ENCODE results near the gene CLEC3A.
A peak's percentile ranks its signal among the peaks of the same experiment; 100 is the strongest.
"Not testable (repeated sequence)": the region's sequence is repeated elsewhere in the genome, so short reads cannot be mapped to it uniquely, and the experiment has no call there.

Gene CLEC3A

DNA sequence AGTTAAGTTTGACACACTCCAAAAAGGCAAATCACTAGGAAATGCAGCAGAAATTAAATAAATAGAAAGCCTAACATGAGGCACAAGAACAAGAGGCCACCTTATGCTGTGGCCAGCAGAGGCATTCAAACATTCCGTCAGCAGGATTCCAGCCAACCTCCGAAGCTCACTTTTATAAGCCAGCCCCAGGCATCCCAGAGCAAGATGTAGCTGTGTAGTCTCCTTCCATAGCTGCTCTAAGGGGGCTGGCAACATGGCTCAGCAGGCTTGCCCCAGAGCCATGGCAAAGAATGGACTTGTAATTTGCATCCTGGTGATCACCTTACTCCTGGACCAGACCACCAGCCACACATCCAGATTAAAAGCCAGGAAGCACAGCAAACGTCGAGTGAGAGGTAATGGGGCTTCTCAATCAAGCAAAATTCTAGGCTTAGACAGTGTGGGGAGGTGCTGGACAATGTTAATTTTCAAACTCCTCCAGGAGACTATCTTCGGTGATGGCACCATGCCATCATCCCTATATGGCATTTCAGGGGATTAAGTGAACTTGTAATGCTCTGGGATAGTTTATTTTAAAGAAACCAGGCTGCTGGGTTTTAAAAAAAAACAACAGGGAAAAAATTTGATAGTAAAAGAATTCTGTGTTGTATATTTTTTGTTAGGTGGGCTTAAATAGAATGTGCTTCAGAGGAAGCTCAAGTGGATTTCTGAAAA lies at the start of gene CLEC3A:
Gene CLEC3A (plus strand): TSS at position 202 of the 714 bp plus-strand sequence. CDS start 79 bp downstream, at position 281.
- DNase-seq = no peak

DNA sequence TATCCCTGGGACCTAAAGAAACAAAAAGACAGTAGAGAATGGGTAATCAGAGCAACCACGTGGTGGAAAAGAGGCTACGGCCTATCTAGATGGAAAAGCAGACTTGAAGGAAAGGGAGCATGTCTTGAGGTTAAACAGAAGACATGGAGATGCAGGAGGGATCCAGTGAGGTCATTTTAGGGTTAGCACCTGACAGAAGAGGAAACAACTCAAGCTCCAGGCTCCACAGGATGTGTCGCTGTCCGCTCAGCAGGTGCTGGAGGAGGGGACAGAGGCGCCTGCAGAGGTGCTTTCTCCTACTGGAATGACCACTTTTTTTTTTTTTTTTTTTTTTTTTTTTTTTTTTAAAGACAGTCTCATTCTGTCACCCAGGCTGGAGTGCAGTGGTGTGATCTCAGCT lies 47.5 kb upstream of the CLEC3A start:
- DNase-seq = no peak

- no peak for DNase-seq
Observed at GRCh38 chr16:77975942-77976341, 46.4 kb upstream of the CLEC3A start.

GRCh38 chr16:77977339-77977738 lies 45.0 kb upstream of the CLEC3A start:
- no peak for DNase-seq

DNA sequence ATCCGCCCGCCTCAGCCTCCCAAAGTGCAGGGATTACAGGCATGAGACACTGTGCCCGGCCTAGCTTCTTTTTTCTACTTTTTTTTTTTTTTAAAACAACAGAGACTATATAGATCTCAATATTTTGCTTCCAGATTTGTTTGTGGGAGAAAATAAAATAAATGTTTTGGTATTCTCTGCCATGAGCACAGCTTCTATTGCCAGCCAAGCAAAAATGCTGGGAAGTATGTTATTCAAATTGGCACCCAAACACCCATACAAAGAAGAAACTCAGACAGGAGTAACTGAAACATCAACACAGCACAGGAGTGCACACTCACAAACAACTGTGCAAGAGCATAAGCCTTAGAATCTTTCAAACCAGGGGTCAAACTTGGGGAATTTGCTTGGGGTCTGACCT lies 37.2 kb upstream of the CLEC3A start:
- DNase-seq = no peak

- no peak for DNase-seq
Observed at GRCh38 chr16:77986011-77986740, 36.2 kb upstream of the CLEC3A start.

DNA sequence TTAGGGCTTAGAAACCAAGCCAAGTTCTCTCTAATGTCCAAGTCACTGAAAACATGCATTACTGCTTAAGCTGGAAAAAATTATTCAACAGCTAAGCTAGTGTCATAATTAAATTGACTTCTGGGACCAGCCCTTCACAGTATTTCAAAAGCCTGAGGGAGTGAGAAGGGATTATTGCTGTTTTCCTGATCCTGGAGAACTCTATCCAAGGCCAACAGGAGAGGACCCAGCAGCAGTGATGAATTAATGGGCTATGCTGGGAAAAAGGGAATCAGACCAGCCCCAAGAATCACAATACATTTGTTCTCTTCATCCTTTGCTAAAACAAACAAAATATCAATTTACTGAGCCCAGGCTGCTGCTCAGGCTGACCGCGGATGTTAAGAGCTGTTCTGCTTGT lies 34.5 kb upstream of the CLEC3A start:
- DNase-seq = no peak

DNA sequence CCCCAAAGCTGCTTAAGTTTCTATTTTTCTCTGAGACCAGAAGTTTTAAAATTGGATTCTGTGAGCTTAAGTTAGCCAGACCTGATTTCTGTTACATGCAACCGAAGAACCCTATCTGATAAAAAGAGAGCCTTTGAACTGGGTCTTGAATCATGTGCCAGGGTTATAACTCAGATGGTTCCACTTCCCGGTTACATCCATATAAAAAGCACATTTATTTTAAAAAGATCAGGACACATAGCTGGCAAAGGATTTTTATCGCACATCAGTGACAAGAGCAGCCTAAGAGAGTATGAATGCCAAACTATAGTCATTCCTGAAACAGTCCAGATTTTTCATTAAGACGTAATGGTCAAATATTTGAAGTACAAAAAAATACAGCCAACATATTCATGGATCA lies 32.5 kb upstream of the CLEC3A start:
- DNase-seq = no peak

DNA sequence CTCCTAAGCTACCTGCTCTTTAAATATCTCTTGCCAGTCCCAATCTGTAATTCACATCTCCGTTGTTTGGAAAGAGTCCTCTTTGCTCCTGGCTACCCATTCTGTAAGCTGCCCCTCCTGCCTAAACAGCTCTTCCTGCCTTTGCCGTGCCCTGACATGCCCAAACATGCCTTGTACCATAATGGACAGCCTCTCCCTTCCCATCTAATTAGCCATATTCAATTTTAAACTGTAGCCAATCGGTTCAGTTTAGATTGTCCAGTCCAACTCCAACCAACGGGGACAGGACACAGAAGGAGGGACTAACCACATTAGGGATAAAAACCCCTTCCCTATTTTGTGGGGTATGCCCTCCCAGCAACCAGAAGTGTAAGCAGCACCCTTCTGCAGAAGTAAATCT lies 30.6 kb upstream of the CLEC3A start:
- no peak for DNase-seq

DNA sequence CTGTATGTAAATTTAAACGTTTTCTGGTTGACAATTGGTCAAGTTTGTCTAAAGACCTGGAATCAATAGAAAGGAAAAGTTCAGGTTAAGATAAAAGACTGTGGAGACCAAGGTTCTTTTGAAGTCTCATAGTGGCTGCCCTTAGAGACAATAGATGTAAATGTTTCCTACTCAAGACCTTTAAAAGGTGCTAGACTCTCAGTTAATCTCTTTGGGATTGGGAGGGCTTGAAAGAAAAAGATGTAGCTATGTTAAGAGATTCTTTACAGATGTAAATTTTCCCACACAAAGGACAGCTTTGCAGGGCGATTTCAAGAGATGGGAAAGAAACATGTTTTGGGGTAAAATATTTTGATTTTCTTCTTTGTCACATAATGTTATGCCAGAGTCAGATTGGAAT lies 30.0 kb upstream of the CLEC3A start:
- not testable (repeated sequence) for DNase-seq

GRCh38 chr16:77993111-77993985 lies 29.0 kb upstream of the CLEC3A start:
- no peak for DNase-seq

GRCh38 chr16:77995843-77996455 lies 26.4 kb upstream of the CLEC3A start:
- no peak for DNase-seq

GRCh38 chr16:77998350-77999023 lies 23.9 kb upstream of the CLEC3A start:
- no peak for DNase-seq

DNA sequence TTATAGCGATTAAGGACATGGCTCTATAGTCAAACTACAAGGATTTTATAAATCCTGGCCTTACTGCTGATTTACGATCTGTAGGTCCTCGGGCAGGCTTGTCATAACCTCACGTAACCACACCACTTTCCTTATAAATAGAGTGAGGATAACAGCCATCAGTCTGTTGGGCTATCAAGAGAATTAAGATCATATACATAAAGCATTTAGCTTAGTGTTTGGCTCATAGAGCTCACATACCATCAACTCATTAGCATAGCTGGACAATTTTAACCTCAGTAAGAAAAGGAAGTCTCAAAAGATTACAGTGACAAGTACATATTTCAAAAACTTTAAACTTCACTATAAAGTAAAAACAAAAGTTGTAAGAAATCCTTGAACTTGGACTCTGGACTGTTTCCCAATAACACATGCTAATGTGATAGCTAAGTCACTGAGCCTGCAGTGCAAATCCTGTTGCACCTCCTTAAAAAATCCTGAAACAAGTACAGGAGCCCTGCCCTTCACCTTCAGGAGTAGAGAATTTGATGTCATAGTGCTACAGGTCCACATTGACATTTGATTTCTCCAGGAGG lies 20.8 kb upstream of the CLEC3A start:
- DNase-seq = no peak

DNA sequence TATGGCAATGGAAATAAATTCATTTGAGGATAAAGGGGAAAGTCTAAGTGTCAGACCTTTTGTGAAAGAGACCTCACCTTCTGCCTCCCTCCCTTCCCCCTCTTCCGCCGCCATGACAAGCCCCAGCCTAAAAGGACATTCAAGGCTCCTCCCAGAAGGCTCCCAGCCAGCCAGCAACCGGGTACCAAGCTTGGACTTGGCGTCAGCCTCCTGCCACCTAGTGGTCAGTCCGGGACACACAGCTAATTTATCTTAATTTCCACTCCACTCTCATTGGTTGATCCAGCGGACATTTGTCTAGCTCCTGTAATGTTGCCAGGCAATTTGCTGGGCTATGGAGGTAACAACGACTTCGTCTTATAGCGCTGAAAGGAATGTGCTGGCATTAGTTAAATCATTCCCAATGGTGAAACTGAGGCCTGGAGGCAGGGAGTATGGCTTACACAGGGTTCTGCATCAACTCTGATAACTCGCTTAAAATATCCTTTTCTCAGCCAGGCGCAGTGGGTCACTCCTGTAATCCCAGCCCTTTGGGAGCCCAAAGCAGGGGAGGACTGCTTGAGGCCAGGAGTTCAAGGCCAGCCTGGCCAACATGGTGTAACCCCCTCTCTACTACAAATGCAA lies 19.3 kb upstream of the CLEC3A start:
- DNase-seq = peak; percentile 46

- no peak for DNase-seq
Observed at GRCh38 chr16:78004517-78004916, 17.8 kb upstream of the CLEC3A start.

DNA sequence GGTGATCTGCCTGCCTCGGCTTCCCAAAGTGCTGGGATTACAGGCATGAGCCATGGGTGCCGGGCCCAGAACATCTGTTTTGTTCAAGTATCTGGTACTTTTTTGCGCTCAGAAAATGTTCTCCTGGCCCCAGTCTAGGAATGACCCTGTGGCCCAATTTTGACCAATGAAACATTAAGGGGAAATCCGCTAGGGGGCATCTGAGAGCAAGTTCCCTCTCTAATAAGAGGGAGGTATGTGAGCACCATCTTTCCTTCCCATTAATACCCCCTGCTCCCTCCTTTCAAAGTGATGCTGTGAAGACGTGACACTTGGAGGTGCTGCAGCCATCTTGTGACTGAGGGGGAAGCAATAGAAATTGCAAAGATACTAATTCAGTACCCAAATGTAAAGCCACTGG lies 16.5 kb upstream of the CLEC3A start:
- no peak for DNase-seq

GRCh38 chr16:78007121-78007520 lies 15.2 kb upstream of the CLEC3A start:
- no peak for DNase-seq

DNA sequence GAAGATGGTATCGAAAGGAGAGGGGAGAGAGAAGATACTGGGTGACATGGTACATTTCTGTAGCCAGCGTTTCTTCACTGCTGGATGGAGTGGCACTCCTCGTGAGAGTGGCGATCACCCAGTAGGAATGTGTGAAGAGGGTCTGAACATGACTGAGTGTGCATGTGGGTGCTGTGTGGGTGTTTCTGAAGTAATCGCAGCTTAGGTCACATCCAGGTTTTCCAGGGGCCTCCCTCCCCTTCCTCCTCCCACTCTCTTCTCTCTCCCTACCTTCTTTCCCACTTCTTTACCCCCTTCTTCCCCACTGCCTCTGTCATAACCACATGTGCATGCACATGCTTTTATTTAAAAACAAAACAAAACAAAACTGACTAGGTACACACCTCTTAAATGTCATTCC lies 1.8 kb downstream of the CLEC3A start:
- no peak for DNase-seq

GRCh38 chr16:78025631-78026030 lies 3.3 kb downstream of the CLEC3A start:
- DNase-seq = no peak

- no peak for DNase-seq
Observed at GRCh38 chr16:78028018-78028417, 5.7 kb downstream of the CLEC3A start.

- DNase-seq = no peak
Observed at GRCh38 chr16:78034530-78034929, 12.2 kb downstream of the CLEC3A start.
